Measurements from ENCODE around the gene PPP3CA. TPM values are rescaled to one million over a fixed set of nuclear protein-coding genes. Genes with fewer than 3 reads are reported as not detected.

The PPP3CA gene
- total RNA-seq, 2 donors from 2014 or later, result 42.6 to 50.2 TPM

GRCh38 chr4:101039367-101039766, 308.0 kb downstream of the PPP3CA start:
- peaks cover 34 to 37% of the 10 kb centered on the region in 2 donors for H3K4me1 Mint-ChIP-seq (ENCODE audit: low read depth in 2 of 2)
- no peaks in the 10 kb centered on the region for H3K27me3 Mint-ChIP-seq
- H3K36me3 Mint-ChIP-seq, result peaks cover 9% of the 10 kb centered on the region
- peak; percentile 67 to 89 for ATAC-seq
- peak overlapping the region; percentile 80 to 90 for H3K27ac Mint-ChIP-seq
- H3K9me3 Mint-ChIP-seq, result no peaks in the 10 kb centered on the region
- H3K4me3 Mint-ChIP-seq, result peak overlapping the region; percentile 73
- DNase-seq (ENCODE audit: low spot score), result no peak

- no peaks in the 10 kb centered on the region for H3K27me3 Mint-ChIP-seq
- peak overlapping the region; percentile 80 to 90 for H3K27ac Mint-ChIP-seq
- no peaks in the 10 kb centered on the region for H3K9me3 Mint-ChIP-seq
- ATAC-seq (peak; percentile 85 to 89), DNase-seq (ENCODE audit: low spot score) (no peak)
- peaks cover 34 to 49% of the 10 kb centered on the region in 2 donors for H3K4me1 Mint-ChIP-seq (ENCODE audit: low read depth in 2 of 2)
- peaks cover 9% of the 10 kb centered on the region for H3K36me3 Mint-ChIP-seq
- H3K4me3 Mint-ChIP-seq, result peak overlapping the region; percentile 74
Measured at GRCh38 chr4:101037938-101038413, 309.4 kb downstream of the PPP3CA start.

- H3K36me3 Mint-ChIP-seq, result peaks cover 9% of the 10 kb centered on the region
- ATAC-seq (no peak), DNase-seq (ENCODE audit: low spot score) (no peak)
- no peaks in the 10 kb centered on the region for H3K27me3 Mint-ChIP-seq
- H3K4me1 Mint-ChIP-seq (ENCODE audit: low read depth in 2 of 2), result peaks cover 34 to 44% of the 10 kb centered on the region in 2 donors
- no peaks in the 10 kb centered on the region for H3K9me3 Mint-ChIP-seq
- H3K4me3 Mint-ChIP-seq, result peak overlapping the region; percentile 74
- peak overlapping the region; percentile 80 to 90 for H3K27ac Mint-ChIP-seq
Measured at GRCh38 chr4:101037249-101037648, 310.1 kb downstream of the PPP3CA start.

GRCh38 chr4:101035487-101035886, 311.8 kb downstream of the PPP3CA start:
- Mint-ChIP-seq H3K4me3 (no peak overlapping the region), H3K36me3 (peaks cover 9% of the 10 kb centered on the region), H3K27me3 (no peaks in the 10 kb centered on the region), H3K9me3 (no peaks in the 10 kb centered on the region), H3K4me1 (ENCODE audit: low read depth in 2 of 2) (peaks cover 34 to 42% of the 10 kb centered on the region in 2 donors), H3K27ac (no peak overlapping the region)
- no peak for DNase-seq (ENCODE audit: low spot score)
- no peak for ATAC-seq

- Mint-ChIP-seq H3K4me3 (no peak overlapping the region), H3K36me3 (peaks cover 5% of the 10 kb centered on the region), H3K9me3 (no peaks in the 10 kb centered on the region), H3K4me1 (ENCODE audit: low read depth in 2 of 2) (peaks cover 34 to 38% of the 10 kb centered on the region in 2 donors), H3K27me3 (no peaks in the 10 kb centered on the region), H3K27ac (peak overlapping the region in 1 of 2 donors; percentile 20)
- ATAC-seq (no peak), DNase-seq (ENCODE audit: low spot score) (no peak)
Measured at GRCh38 chr4:101033986-101034385, 313.3 kb downstream of the PPP3CA start.

GRCh38 chr4:101032541-101032940, 314.8 kb downstream of the PPP3CA start:
- no peaks in the 10 kb centered on the region for H3K27me3 Mint-ChIP-seq
- H3K36me3 Mint-ChIP-seq, result peaks cover under 1% of the 10 kb centered on the region
- ATAC-seq (no peak), DNase-seq (ENCODE audit: low spot score) (no peak)
- no peaks in the 10 kb centered on the region for H3K9me3 Mint-ChIP-seq
- H3K4me3 Mint-ChIP-seq, result no peak overlapping the region
- H3K4me1 Mint-ChIP-seq (ENCODE audit: low read depth in 2 of 2), result peaks cover 23 to 28% of the 10 kb centered on the region in 2 donors
- H3K27ac Mint-ChIP-seq, result no peak overlapping the region

- Mint-ChIP-seq H3K36me3 (no peaks in the 10 kb centered on the region), H3K27ac (peak overlapping the region in 1 of 2 donors; percentile 47), H3K4me3 (no peak overlapping the region)
Measured at GRCh38 chr4:101031971-101032370, 315.4 kb downstream of the PPP3CA start.

GRCh38 chr4:101028886-101029285, 318.4 kb downstream of the PPP3CA start:
- DNase-seq (ENCODE audit: low spot score) (no peak), ATAC-seq (no peak)
- no peaks in the 10 kb centered on the region for H3K27me3 Mint-ChIP-seq
- H3K27ac Mint-ChIP-seq, result no peak overlapping the region
- H3K36me3 Mint-ChIP-seq, result peaks cover 12% of the 10 kb centered on the region
- H3K4me1 Mint-ChIP-seq (ENCODE audit: low read depth in 2 of 2), result peaks cover 20 to 24% of the 10 kb centered on the region in 2 donors
- H3K4me3 Mint-ChIP-seq, result no peak overlapping the region
- H3K9me3 Mint-ChIP-seq, result no peaks in the 10 kb centered on the region

More at GRCh38 chr4:101031971-101032370, 315.4 kb downstream of the PPP3CA start:
- ATAC-seq (no peak), DNase-seq (ENCODE audit: low spot score) (no peak)
- no peaks in the 10 kb centered on the region for H3K9me3 Mint-ChIP-seq
- no peaks in the 10 kb centered on the region for H3K27me3 Mint-ChIP-seq
- peaks cover 19 to 24% of the 10 kb centered on the region in 2 donors for H3K4me1 Mint-ChIP-seq (ENCODE audit: low read depth in 2 of 2)

GRCh38 chr4:101027721-101028120, 319.6 kb downstream of the PPP3CA start:
- no peaks in the 10 kb centered on the region for H3K27me3 Mint-ChIP-seq
- peaks cover 16 to 25% of the 10 kb centered on the region in 2 donors for H3K4me1 Mint-ChIP-seq (ENCODE audit: low read depth in 2 of 2)
- no peak for ATAC-seq
- H3K27ac Mint-ChIP-seq, result no peak overlapping the region
- no peak overlapping the region for H3K4me3 Mint-ChIP-seq
- H3K36me3 Mint-ChIP-seq, result peaks cover 12% of the 10 kb centered on the region
- no peak for DNase-seq (ENCODE audit: low spot score)
- H3K9me3 Mint-ChIP-seq, result no peaks in the 10 kb centered on the region

- Mint-ChIP-seq H3K9me3 (no peaks in the 10 kb centered on the region), H3K4me3 (peak overlapping the region; percentile 50), H3K27me3 (no peaks in the 10 kb centered on the region), H3K27ac (peak overlapping the region; percentile 36 to 51), H3K4me1 (ENCODE audit: low read depth in 2 of 2) (peaks cover 30 to 42% of the 10 kb centered on the region in 2 donors), H3K36me3 (peaks cover 16% of the 10 kb centered on the region)
- DNase-seq (ENCODE audit: low spot score) (no peak), ATAC-seq (peak in 1 of 2 donors; percentile 47)
Measured at GRCh38 chr4:101025755-101026154, 321.6 kb downstream of the PPP3CA start.

GRCh38 chr4:101022151-101023024, 324.9 kb downstream of the PPP3CA start:
- DNase-seq (ENCODE audit: low spot score) (no peak), ATAC-seq (no peak)
- peak overlapping the region; percentile 24 for H3K4me3 Mint-ChIP-seq
- H3K9me3 Mint-ChIP-seq, result no peaks in the 10 kb centered on the region
- peaks cover 23% of the 10 kb centered on the region for H3K36me3 Mint-ChIP-seq
- peak overlapping the region; percentile 35 to 47 for H3K27ac Mint-ChIP-seq
- H3K4me1 Mint-ChIP-seq (ENCODE audit: low read depth in 2 of 2), result peaks cover 50 to 63% of the 10 kb centered on the region in 2 donors
- H3K27me3 Mint-ChIP-seq, result no peaks in the 10 kb centered on the region

- no peaks in the 10 kb centered on the region for H3K9me3 Mint-ChIP-seq
- peaks cover 58 to 69% of the 10 kb centered on the region in 2 donors for H3K4me1 Mint-ChIP-seq (ENCODE audit: low read depth in 2 of 2)
- peaks cover 18% of the 10 kb centered on the region for H3K36me3 Mint-ChIP-seq
- H3K27ac Mint-ChIP-seq, result peak overlapping the region; percentile 83 to 92
- H3K4me3 Mint-ChIP-seq, result peak overlapping the region; percentile 62
- ATAC-seq, result peak; percentile 81 to 85
- no peaks in the 10 kb centered on the region for H3K27me3 Mint-ChIP-seq
- no peak for DNase-seq (ENCODE audit: low spot score)
Measured at GRCh38 chr4:101020956-101021355, 326.4 kb downstream of the PPP3CA start.

- peaks cover 10% of the 10 kb centered on the region for H3K36me3 Mint-ChIP-seq
- H3K27ac Mint-ChIP-seq, result peak overlapping the region; percentile 83 to 92
- peak overlapping the region; percentile 84 for H3K4me3 Mint-ChIP-seq
- no peaks in the 10 kb centered on the region for H3K27me3 Mint-ChIP-seq
- no peak for DNase-seq (ENCODE audit: low spot score)
- peak; percentile 53 to 60 for ATAC-seq
- H3K4me1 Mint-ChIP-seq (ENCODE audit: low read depth in 2 of 2), result peaks cover 56 to 66% of the 10 kb centered on the region in 2 donors
- no peaks in the 10 kb centered on the region for H3K9me3 Mint-ChIP-seq
Measured at GRCh38 chr4:101019941-101020401, 327.4 kb downstream of the PPP3CA start.

GRCh38 chr4:101019313-101019712, 328.0 kb downstream of the PPP3CA start:
- no peaks in the 10 kb centered on the region for H3K9me3 Mint-ChIP-seq
- peak overlapping the region; percentile 84 for H3K4me3 Mint-ChIP-seq
- peak overlapping the region; percentile 83 to 92 for H3K27ac Mint-ChIP-seq
- peaks cover 59 to 71% of the 10 kb centered on the region in 2 donors for H3K4me1 Mint-ChIP-seq (ENCODE audit: low read depth in 2 of 2)
- no peaks in the 10 kb centered on the region for H3K27me3 Mint-ChIP-seq
- ATAC-seq (no peak), DNase-seq (ENCODE audit: low spot score) (no peak)
- H3K36me3 Mint-ChIP-seq, result peaks cover 10% of the 10 kb centered on the region

All from natural killer cell treated with Interleukin-12 subunit alpha and Interleukin-12 subunit beta and Interleukin-15 and Interleukin-18, amount 100 ng/mL, for 72 hours (primary cell).